Mesendoderm (in vitro differentiated cells): Measurements from ENCODE around the gene ELOVL5.

ENCODE experiments used
- DNase-seq: peaks from one replicate; pipeline ENCODE4 v3.0.0; 2013
- H2AK5ac ChIP-seq: 2 replicates; pipeline ENCODE4 v1.6.1; 2013; ENCODE audit warnings: low read length, inconsistent platforms
- H2BK120ac ChIP-seq: 2 replicates; pipeline ENCODE4 v1.6.1; 2013; ENCODE audit warnings: low read depth, mild to moderate bottlenecking, low read length, moderate library complexity, mixed read lengths
- H2BK15ac ChIP-seq: replicated peaks from 2 replicates; pipeline ENCODE4 v1.6.1; 2013; ENCODE audit warnings: low read depth, mild to moderate bottlenecking, moderate library complexity
- H2BK5ac ChIP-seq: 2 replicates; pipeline ENCODE4 v1.6.1; 2013; ENCODE audit warnings: low read length, inconsistent platforms
- H3K18ac ChIP-seq: 2 replicates; pipeline ENCODE4 v1.6.1; 2013; ENCODE audit warnings: mild to moderate bottlenecking, low read length, mixed read lengths
- H3K23ac ChIP-seq: one replicate; pipeline ENCODE4 v1.6.1; 2013; ENCODE audit warnings: low read length
- H3K27ac ChIP-seq: 2 replicates; pipeline ENCODE4 v1.5.1; 2013; ENCODE audit warnings: low read depth, mild to moderate bottlenecking, inconsistent platforms, low read length, moderate library complexity
- H3K27me3 ChIP-seq: 2 replicates; pipeline ENCODE4 v1.6.1; 2013; ENCODE audit warnings: low read length, control low read depth, mild to moderate bottlenecking, inconsistent platforms; ENCODE audit not compliant: insufficient read depth, poor library complexity
- H3K36me3 ChIP-seq: 2 replicates; pipeline ENCODE4 v1.6.1; 2013; ENCODE audit warnings: low read length, inconsistent platforms; ENCODE audit not compliant: control insufficient read depth, insufficient read depth
- H3K4ac ChIP-seq: one replicate; pipeline ENCODE4 v1.6.1; 2013; ENCODE audit warnings: low read depth, mild to moderate bottlenecking, low read length, moderate library complexity
- H3K4me1 ChIP-seq: 2 replicates; pipeline ENCODE4 v1.6.1; 2013; ENCODE audit warnings: low read depth, low read length, inconsistent platforms; ENCODE audit not compliant: control insufficient read depth
- H3K4me2 ChIP-seq: 2 replicates; pipeline ENCODE4 v1.6.1; 2013; ENCODE audit warnings: low read length
- H3K4me3 ChIP-seq: 2 replicates; pipeline ENCODE4 v1.5.1; 2013; ENCODE audit warnings: mild to moderate bottlenecking, low read length
- H3K56ac ChIP-seq: one replicate; pipeline ENCODE4 v1.6.1; 2013; ENCODE audit warnings: low read length
- H3K79me1 ChIP-seq: 2 replicates; pipeline ENCODE4 v1.6.1; 2013; ENCODE audit warnings: low read length, inconsistent platforms
- H3K79me2 ChIP-seq: 2 replicates; pipeline ENCODE4 v1.6.1; 2013; ENCODE audit warnings: mild to moderate bottlenecking, low read length; ENCODE audit not compliant: control insufficient read depth, insufficient read depth
- H3K9ac ChIP-seq: 2 replicates; pipeline ENCODE4 v1.6.1; 2013; ENCODE audit warnings: low read length, inconsistent platforms
- H4K5ac ChIP-seq: one replicate; pipeline ENCODE4 v1.6.1; 2013; ENCODE audit warnings: low read length
- H4K8ac ChIP-seq: one replicate; pipeline ENCODE4 v1.6.1; 2013; ENCODE audit warnings: low read depth, mild to moderate bottlenecking, control low read depth, low read length, moderate library complexity
- WGBS: extraction: QIAGEN DNeasy Blood & Tissue Kit; methylation state at CpG from one replicate; pipeline ENCODE4 v1.1.7; 2013; ENCODE audit warnings: low lambda C conversion rate, missing lambda C conversion rate; ENCODE audit not compliant: insufficient coverage; ENCODE audit errors: extremely low coverage; 5-methylcytosine and 5-hydroxymethylcytosine counted together

ELOVL5 gene

DNA sequence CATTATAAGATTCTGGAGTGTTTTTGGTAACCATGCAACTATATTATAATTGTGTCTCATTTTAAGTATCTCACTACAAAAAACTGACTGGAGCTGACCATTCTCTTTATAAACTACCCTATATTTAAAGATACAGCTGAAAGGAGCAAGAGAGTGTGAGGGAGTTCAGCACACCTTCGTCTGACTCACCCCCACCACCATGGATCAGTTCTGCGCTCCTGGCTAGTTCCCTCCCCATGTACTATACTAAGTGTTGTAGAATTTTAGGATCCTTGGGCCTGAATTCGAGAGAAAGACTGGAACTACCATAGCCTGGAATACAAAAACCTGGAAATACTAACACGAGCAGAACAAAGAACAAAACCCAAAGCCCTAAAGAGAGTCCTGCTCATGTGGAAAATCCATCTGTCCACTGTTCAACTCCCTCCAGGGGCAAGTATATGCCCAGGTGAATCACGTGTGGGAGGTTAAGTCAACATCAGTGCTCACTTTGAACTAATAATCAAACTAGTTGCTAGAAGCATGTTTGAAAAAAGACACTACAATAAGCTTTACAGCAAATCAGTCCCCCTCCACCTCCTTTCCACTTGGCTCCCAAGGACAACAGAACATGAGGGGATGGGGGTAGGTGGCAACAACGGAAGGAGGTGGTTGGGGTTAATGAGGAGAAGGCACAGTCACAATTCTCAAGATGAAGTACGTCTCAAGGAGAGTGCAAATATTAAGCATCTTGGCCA lies 46.8 kb downstream of the ELOVL5 start:
- H3K4me2 ChIP-seq, result no peak overlapping the region
- no peaks in the 10 kb centered on the region for H3K36me3 ChIP-seq
- H4K8ac ChIP-seq, result no peak overlapping the region
- H3K9ac ChIP-seq, result peak overlapping the region; percentile 17
- peaks cover 30% of the 10 kb centered on the region for H3K79me1 ChIP-seq
- no peak overlapping the region for H2BK15ac ChIP-seq
- H3K4ac ChIP-seq, result no peak overlapping the region
- H3K79me2 ChIP-seq, result peaks cover 44% of the 10 kb centered on the region
- no peak overlapping the region for H4K5ac ChIP-seq
- DNase-seq, result no peak
- WGBS, result no CpG with 5 or more reads among the region's 7 CpGs
- peak overlapping the region; percentile 66 for H2BK5ac ChIP-seq
- H2BK120ac ChIP-seq, result no peak overlapping the region
- no peak overlapping the region for H3K23ac ChIP-seq
- H3K56ac ChIP-seq, result peak overlapping the region; percentile 58
- H3K4me3 ChIP-seq, result no peak overlapping the region
- H3K18ac ChIP-seq, result no peak overlapping the region
- no peak overlapping the region for H3K27ac ChIP-seq
- no peak overlapping the region for H2AK5ac ChIP-seq
- peaks cover 14% of the 10 kb centered on the region for H3K4me1 ChIP-seq
- H3K27me3 ChIP-seq, result no peaks in the 10 kb centered on the region

DNA sequence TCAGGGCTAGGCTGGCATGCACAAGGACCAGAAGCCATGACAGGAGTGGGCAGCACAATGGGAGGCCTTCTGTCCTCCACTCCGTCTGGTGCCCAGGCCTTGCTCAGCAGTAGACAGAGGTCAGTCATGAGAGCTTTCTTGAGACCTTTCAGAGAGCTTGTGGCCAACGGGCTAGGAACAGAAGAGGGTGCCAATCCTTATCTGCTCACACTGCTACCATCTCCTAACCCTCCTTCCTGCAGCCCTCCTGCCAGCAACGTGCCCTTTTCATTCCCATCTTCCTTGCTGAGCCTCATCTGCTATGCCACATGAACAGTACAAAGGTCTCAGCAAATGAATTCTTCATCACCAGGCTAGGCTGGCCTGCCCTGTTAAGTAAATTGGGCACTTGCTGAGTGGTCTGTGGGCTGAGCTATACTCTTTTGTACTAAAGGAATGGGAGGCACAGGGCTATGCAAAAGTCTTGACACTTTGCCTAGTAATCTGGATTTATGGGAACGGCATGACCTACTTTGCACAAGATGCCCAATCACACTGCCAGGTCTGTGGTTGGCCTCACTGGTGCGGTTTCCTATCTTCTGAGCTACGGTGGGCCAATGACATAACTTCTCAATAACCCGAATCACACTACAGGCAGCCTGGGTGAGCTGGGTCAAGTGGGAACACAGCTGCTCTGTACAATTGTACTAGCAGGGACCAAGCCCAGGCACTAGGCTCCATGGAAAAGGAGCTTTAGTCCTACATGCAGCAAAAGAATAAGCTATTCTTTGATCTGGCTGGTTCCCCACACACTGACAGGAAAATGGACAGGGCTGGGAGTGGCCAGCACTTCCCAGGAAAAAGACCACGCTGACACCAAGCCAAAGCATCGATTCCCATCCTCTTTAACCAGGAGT lies 47.8 kb downstream of the ELOVL5 start:
- Histone ChIP-seq H3K4me1 (peaks cover 15% of the 10 kb centered on the region), H3K4me2 (no peak overlapping the region), H2BK5ac (no peak overlapping the region), H2AK5ac (no peak overlapping the region), H3K56ac (no peak overlapping the region), H3K4ac (no peak overlapping the region), H4K5ac (no peak overlapping the region), H3K9ac (no peak overlapping the region), H3K4me3 (no peak overlapping the region), H2BK15ac (no peak overlapping the region), H3K79me1 (peaks cover 26% of the 10 kb centered on the region), H3K23ac (no peak overlapping the region), H3K27me3 (no peaks in the 10 kb centered on the region), H3K27ac (no peak overlapping the region), H3K79me2 (peaks cover 41% of the 10 kb centered on the region), H3K36me3 (no peaks in the 10 kb centered on the region), H4K8ac (no peak overlapping the region), H2BK120ac (no peak overlapping the region), H3K18ac (no peak overlapping the region)
- DNase-seq, result no peak
- no CpG with 5 or more reads among the region's 9 CpGs for WGBS

DNA sequence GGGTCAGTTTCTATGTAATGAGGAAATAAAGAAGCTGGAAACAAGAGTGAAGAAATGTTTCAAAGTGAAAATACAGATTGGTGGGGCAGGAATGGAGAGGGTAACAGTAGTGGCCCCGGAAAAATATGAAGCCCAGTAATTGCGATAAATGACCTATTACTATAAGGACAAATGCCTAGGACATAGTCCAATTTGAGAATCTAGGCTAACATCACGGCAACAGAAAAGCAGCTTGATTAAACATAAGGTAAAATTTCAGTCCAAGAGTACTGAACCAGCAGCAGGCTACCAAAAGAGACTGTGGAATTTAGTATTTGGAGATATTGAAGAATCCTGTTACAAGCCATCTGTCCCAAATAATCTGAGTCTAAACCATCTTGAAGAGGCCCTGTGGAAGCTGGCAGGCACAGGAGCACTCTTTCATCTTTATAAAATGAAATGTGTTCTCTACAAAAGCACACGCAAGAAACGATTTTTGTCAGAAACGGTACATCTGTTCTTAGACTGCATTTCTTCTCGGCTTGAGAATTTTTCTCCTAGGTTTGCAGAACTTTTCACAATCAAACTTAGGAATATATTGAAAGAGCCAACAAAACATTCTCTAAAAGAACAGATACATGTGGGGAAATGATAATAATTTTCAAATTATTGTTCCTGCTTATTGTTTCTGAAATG lies 49.3 kb downstream of the ELOVL5 start:
- no peak overlapping the region for H3K56ac ChIP-seq

DNA sequence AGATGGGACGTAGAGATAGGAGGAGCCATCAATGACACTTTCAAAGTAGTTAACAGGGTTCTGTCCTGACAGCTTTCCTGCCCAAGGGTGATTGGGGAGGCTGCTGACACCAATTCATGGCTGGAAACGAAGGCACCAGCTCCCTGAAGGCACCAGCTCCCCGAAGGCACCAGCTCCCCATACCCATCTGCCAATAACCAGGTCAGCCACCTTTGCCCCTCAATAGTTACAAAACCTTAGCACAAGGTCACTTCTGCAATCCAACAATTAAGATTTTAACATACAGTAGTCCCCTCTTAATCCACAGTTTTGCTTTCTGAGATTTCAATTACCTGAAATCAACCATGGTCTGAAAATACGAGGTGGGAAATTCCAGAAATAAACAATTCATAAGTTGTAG lies 51.7 kb downstream of the ELOVL5 start:
- Histone ChIP-seq H3K9ac (no peak overlapping the region), H3K4me3 (no peak overlapping the region), H3K18ac (no peak overlapping the region), H3K4me1 (peaks cover 6% of the 10 kb centered on the region), H4K8ac (no peak overlapping the region), H2AK5ac (no peak overlapping the region), H3K23ac (no peak overlapping the region), H3K27ac (no peak overlapping the region), H3K4ac (no peak overlapping the region), H3K4me2 (no peak overlapping the region), H3K36me3 (no peaks in the 10 kb centered on the region), H2BK120ac (no peak overlapping the region), H3K56ac (no peak overlapping the region), H3K79me1 (peaks cover 21% of the 10 kb centered on the region), H3K79me2 (peaks cover 35% of the 10 kb centered on the region), H3K27me3 (no peaks in the 10 kb centered on the region), H2BK5ac (no peak overlapping the region), H4K5ac (no peak overlapping the region), H2BK15ac (no peak overlapping the region)
- WGBS, result no CpG with 5 or more reads among the region's 4 CpGs
- no peak for DNase-seq

More for the DNA sequence above, 49.3 kb downstream of the ELOVL5 start:
- no peak overlapping the region for H3K4me3 ChIP-seq
- no peaks in the 10 kb centered on the region for H3K27me3 ChIP-seq
- H2BK120ac ChIP-seq, result no peak overlapping the region
- WGBS, result no CpG with 5 or more reads among the region's 7 CpGs
- no peak overlapping the region for H4K5ac ChIP-seq
- H2BK5ac ChIP-seq, result no peak overlapping the region
- DNase-seq, result no peak
- peak overlapping the region; percentile 20 for H2BK15ac ChIP-seq
- no peak overlapping the region for H3K18ac ChIP-seq
- no peak overlapping the region for H3K9ac ChIP-seq
- H3K27ac ChIP-seq, result no peak overlapping the region
- peaks cover 26% of the 10 kb centered on the region for H3K79me1 ChIP-seq
- H3K36me3 ChIP-seq, result no peaks in the 10 kb centered on the region
- peaks cover 41% of the 10 kb centered on the region for H3K79me2 ChIP-seq
- H3K4me2 ChIP-seq, result no peak overlapping the region
- no peak overlapping the region for H4K8ac ChIP-seq
- no peak overlapping the region for H3K4ac ChIP-seq
- H3K4me1 ChIP-seq, result peaks cover 15% of the 10 kb centered on the region
- no peak overlapping the region for H2AK5ac ChIP-seq
- no peak overlapping the region for H3K23ac ChIP-seq

DNA sequence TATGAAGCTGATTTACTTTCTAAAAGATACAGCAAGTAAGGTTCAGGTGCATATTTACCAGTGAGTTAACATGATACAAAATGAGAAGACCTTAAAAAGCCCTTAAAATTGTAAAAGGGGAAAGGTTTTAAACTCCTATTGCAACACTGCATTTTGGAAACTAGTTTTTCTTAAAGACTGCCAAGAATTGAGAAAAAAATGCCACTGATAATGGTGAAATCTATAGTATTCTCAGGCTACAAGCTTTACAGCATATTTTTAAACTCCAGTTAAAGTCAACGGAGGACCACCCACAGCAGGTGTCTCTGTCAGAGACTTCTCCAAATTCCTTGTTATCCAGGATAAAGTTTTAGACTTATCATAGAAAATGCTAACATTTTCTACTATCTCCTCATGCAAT lies 53.6 kb downstream of the ELOVL5 start:
- no peak overlapping the region for H2AK5ac ChIP-seq
- H3K9ac ChIP-seq, result no peak overlapping the region
- no peak overlapping the region for H4K8ac ChIP-seq
- H2BK5ac ChIP-seq, result no peak overlapping the region
- peaks cover 5% of the 10 kb centered on the region for H3K4me1 ChIP-seq
- no peak overlapping the region for H3K18ac ChIP-seq
- no peak overlapping the region for H2BK120ac ChIP-seq
- no peak overlapping the region for H3K4ac ChIP-seq
- no peak overlapping the region for H3K4me2 ChIP-seq
- H3K79me1 ChIP-seq, result peaks cover 7% of the 10 kb centered on the region
- WGBS, result no CpG with 5 or more reads among the region's 1 CpG
- H3K56ac ChIP-seq, result no peak overlapping the region
- H3K36me3 ChIP-seq, result no peaks in the 10 kb centered on the region
- H3K27me3 ChIP-seq, result no peaks in the 10 kb centered on the region
- H2BK15ac ChIP-seq, result no peak overlapping the region
- no peak overlapping the region for H3K27ac ChIP-seq
- no peak overlapping the region for H3K23ac ChIP-seq
- no peak overlapping the region for H4K5ac ChIP-seq
- no peak for DNase-seq
- H3K4me3 ChIP-seq, result no peak overlapping the region
- peaks cover 19% of the 10 kb centered on the region for H3K79me2 ChIP-seq
